GM23338 (cell line): ENCODE measurements around the gene EGR2. TPM values are rescaled to one million over a fixed set of nuclear protein-coding genes. Genes with fewer than 3 reads are reported as not detected.

Experiments used
- ATAC-seq: fragments of 200-7000 bp; cut with Tn5 transposase; 3 replicates; pipeline ENCODE4 v1.9.1; 2020
- DNase-seq: peaks from one replicate; pipeline ENCODE4 v3.0.0-alpha.2; 2015; ENCODE audit warnings: low spot score
- H2AFZ ChIP-seq: fragments of 200-600 bp; sonication (generic); 2 replicates; pipeline ENCODE4 v1.8.0; 2016; ENCODE audit warnings: antibody characterized with exemption, mild to moderate bottlenecking, moderate library complexity
- H3F3A ChIP-seq: fragments of 200-600 bp; sonication (generic); replicated peaks from 2 replicates; pipeline ENCODE4 v1.8.0; 2017; ENCODE audit warnings: antibody characterized with exemption, mixed run types, low read depth
- H3K27ac ChIP-seq: fragments of 200-600 bp; sonication (generic); 2 replicates; pipeline ENCODE4 v1.6.1; 2016; ENCODE audit warnings: low read depth
- H3K27me3 ChIP-seq: fragments of 200-600 bp; sonication (generic); 2 replicates; pipeline ENCODE4 v1.8.0; 2016; ENCODE audit warnings: mild to moderate bottlenecking, mixed run types, moderate library complexity; ENCODE audit not compliant: insufficient read depth
- H3K36me3 ChIP-seq: fragments of 200-600 bp; sonication (generic); 2 replicates; pipeline ENCODE4 v1.8.0; 2016; ENCODE audit warnings: mild to moderate bottlenecking; ENCODE audit not compliant: insufficient read depth
- H3K4me1 ChIP-seq: fragments of 200-600 bp; sonication (generic); 2 replicates; pipeline ENCODE4 v1.8.0; 2016; ENCODE audit warnings: mild to moderate bottlenecking, moderate library complexity; ENCODE audit not compliant: insufficient read depth
- H3K4me2 ChIP-seq: fragments of 200-600 bp; sonication (generic); 2 replicates; pipeline ENCODE4 v1.7.1; 2017; ENCODE audit warnings: mixed run types
- H3K4me3 ChIP-seq: fragments of 200-600 bp; sonication (generic); 2 replicates; pipeline ENCODE4 v1.6.1; 2016; ENCODE audit warnings: mixed run types
- H3K79me2 ChIP-seq: fragments of 200-600 bp; sonication (generic); replicated peaks from 2 replicates; pipeline ENCODE4 v1.8.0; 2017; ENCODE audit warnings: mild to moderate bottlenecking; ENCODE audit not compliant: insufficient read depth
- H3K9me2 ChIP-seq: fragments of 200-600 bp; sonication (generic); 2 replicates; pipeline ENCODE4 v1.8.0; 2017; ENCODE audit not compliant: insufficient read depth
- H4K20me1 ChIP-seq: fragments of 200-600 bp; sonication (generic); replicated peaks from 2 replicates; pipeline ENCODE4 v1.8.0; 2017; ENCODE audit warnings: mild to moderate bottlenecking; ENCODE audit not compliant: insufficient read depth
- H3K27ac Mint-ChIP-seq: 2 replicates; pipeline ENCODE4 v1.8.0; 2020; ENCODE audit warnings: inconsistent platforms, mild to moderate bottlenecking, moderate library complexity, mixed read lengths
- H3K27me3 Mint-ChIP-seq: 3 replicates; pipeline ENCODE4 v1.8.0; 2022; ENCODE audit warnings: low read depth, mild to moderate bottlenecking, moderate library complexity, mixed read lengths, inconsistent platforms; ENCODE audit not compliant: insufficient read depth, poor library complexity
- H3K36me3 Mint-ChIP-seq: 3 replicates; pipeline ENCODE4 v1.8.0; 2021; ENCODE audit warnings: low read depth, mild to moderate bottlenecking, inconsistent platforms, moderate library complexity, mixed read lengths
- H3K4me1 Mint-ChIP-seq: 3 replicates; pipeline ENCODE4 v1.8.0; 2020; ENCODE audit warnings: mild to moderate bottlenecking, inconsistent platforms, mixed read lengths
- H3K4me3 Mint-ChIP-seq: 3 replicates; pipeline ENCODE4 v1.8.0; 2021; ENCODE audit warnings: moderate library complexity, mild to moderate bottlenecking, inconsistent platforms, mixed read lengths
- H3K9me3 Mint-ChIP-seq: 3 replicates; pipeline ENCODE4 v1.8.0; 2020; ENCODE audit warnings: moderate library complexity, mild to moderate bottlenecking, inconsistent platforms, mixed read lengths
- CREB1 ChIP-seq: fragments of 250-450 bp; sonication (Bioruptor Pico); IDR thresholded peaks from 2 replicates; pipeline ENCODE4 v1.5.0; 2020; ENCODE audit warnings: low read depth, mild to moderate bottlenecking, moderate library complexity
- EZH2 ChIP-seq: fragments of 200-600 bp; sonication (generic); IDR thresholded peaks from one replicate; pipeline ENCODE4 v1.8.0; 2017; ENCODE audit warnings: antibody characterized with exemption, mild to moderate bottlenecking, low read depth; ENCODE audit not compliant: unreplicated experiment
- EZH2phosphoT487 ChIP-seq: fragments of 200-600 bp; sonication (generic); IDR thresholded peaks from one replicate; pipeline ENCODE4 v1.8.1; 2018; ENCODE audit warnings: antibody characterized with exemption; ENCODE audit not compliant: unreplicated experiment
- NANOG ChIP-seq: IDR thresholded peaks from 2 replicates; pipeline ENCODE4 v1.6.1; 2016; ENCODE audit warnings: antibody characterized with exemption, borderline replicate concordance
- POLR2AphosphoS5 ChIP-seq: IDR thresholded peaks from 2 replicates; pipeline ENCODE4 v1.6.1; 2016; ENCODE audit warnings: antibody characterized with exemption, low read depth
- STAT1 ChIP-seq: IDR thresholded peaks from one replicate; pipeline ENCODE4 v1.6.1; 2016; ENCODE audit warnings: antibody characterized with exemption; ENCODE audit not compliant: unreplicated experiment
- ZNF114 ChIP-seq: fragments of 250-450 bp; sonication (Bioruptor Pico); IDR thresholded peaks from 2 replicates; pipeline ENCODE4 v1.5.0; 2020; ENCODE audit warnings: mild to moderate bottlenecking, moderate library complexity
- ZNF331 ChIP-seq: fragments of 250-450 bp; sonication (Bioruptor Pico); IDR thresholded peaks from 2 replicates; pipeline ENCODE4 v1.5.0; 2020; ENCODE audit warnings: low read depth, mild to moderate bottlenecking, moderate library complexity
- polyA plus RNA-seq: library from polyadenylated mRNA; unstranded; fragments of >200 nt; fragmentation: Nextera tagmentation; extraction: Ambion mirVana; gene quantifications from 2 replicates; pipeline ENCODE4 v1.2.1, GENCODE V29; 2016
- total RNA-seq: library from RNA; depleted of rRNA; stranded (reverse); fragments of >200 nt; shearing (Covaris generic); gene quantifications from 2 replicates; pipeline ENCODE4 v1.2.3, GENCODE V29; 2014
- TF ChIP-seq, protein P1 (sequence below): fragments of 250-450 bp; sonication (Bioruptor Pico); IDR thresholded peaks from 2 replicates; pipeline ENCODE4 v1.5.0; 2020; ENCODE audit warnings: mild to moderate bottlenecking, moderate library complexity
- TF ChIP-seq, protein P2 (sequence below): IDR thresholded peaks from 2 replicates; pipeline ENCODE4 v1.6.1; 2016; ENCODE audit warnings: antibody characterized with exemption

The EGR2 gene
- total and polyA plus RNA-seq, 2 experiments from 2014 or later: 2.3 to 3.5 TPM

GRCh38 chr10:62801871-62802270 is 14.3 kb downstream of the EGR2 start (continued):
- TF ChIP-seq, protein P1, sequence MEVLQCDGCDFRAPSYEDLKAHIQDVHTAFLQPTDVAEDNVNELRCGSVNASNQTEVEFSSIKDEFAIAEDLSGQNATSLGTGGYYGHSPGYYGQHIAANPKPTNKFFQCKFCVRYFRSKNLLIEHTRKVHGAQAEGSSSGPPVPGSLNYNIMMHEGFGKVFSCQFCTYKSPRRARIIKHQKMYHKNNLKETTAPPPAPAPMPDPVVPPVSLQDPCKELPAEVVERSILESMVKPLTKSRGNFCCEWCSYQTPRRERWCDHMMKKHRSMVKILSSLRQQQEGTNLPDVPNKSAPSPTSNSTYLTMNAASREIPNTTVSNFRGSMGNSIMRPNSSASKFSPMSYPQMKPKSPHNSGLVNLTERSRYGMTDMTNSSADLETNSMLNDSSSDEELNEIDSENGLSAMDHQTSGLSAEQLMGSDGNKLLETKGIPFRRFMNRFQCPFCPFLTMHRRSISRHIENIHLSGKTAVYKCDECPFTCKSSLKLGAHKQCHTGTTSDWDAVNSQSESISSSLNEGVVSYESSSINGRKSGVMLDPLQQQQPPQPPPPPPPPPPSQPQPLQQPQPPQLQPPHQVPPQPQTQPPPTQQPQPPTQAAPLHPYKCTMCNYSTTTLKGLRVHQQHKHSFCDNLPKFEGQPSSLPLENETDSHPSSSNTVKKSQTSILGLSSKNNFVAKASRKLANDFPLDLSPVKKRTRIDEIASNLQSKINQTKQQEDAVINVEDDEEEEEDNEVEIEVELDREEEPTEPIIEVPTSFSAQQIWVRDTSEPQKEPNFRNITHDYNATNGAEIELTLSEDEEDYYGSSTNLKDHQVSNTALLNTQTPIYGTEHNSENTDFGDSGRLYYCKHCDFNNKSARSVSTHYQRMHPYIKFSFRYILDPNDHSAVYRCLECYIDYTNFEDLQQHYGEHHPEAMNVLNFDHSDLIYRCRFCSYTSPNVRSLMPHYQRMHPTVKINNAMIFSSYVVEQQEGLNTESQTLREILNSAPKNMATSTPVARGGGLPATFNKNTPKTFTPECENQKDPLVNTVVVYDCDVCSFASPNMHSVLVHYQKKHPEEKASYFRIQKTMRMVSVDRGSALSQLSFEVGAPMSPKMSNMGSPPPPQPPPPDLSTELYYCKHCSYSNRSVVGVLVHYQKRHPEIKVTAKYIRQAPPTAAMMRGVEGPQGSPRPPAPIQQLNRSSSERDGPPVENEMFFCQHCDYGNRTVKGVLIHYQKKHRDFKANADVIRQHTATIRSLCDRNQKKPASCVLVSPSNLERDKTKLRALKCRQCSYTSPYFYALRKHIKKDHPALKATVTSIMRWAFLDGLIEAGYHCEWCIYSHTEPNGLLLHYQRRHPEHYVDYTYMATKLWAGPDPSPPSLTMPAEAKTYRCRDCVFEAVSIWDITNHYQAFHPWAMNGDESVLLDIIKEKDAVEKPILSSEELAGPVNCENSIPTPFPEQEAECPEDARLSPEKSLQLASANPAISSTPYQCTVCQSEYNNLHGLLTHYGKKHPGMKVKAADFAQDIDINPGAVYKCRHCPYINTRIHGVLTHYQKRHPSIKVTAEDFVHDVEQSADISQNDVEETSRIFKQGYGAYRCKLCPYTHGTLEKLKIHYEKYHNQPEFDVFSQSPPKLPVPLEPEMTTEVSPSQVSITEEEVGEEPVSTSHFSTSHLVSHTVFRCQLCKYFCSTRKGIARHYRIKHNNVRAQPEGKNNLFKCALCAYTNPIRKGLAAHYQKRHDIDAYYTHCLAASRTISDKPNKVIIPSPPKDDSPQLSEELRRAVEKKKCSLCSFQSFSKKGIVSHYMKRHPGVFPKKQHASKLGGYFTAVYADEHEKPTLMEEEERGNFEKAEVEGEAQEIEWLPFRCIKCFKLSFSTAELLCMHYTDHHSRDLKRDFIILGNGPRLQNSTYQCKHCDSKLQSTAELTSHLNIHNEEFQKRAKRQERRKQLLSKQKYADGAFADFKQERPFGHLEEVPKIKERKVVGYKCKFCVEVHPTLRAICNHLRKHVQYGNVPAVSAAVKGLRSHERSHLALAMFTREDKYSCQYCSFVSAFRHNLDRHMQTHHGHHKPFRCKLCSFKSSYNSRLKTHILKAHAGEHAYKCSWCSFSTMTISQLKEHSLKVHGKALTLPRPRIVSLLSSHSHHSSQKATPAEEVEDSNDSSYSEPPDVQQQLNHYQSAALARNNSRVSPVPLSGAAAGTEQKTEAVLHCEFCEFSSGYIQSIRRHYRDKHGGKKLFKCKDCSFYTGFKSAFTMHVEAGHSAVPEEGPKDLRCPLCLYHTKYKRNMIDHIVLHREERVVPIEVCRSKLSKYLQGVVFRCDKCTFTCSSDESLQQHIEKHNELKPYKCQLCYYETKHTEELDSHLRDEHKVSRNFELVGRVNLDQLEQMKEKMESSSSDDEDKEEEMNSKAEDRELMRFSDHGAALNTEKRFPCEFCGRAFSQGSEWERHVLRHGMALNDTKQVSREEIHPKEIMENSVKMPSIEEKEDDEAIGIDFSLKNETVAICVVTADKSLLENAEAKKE: no peak

DNA sequence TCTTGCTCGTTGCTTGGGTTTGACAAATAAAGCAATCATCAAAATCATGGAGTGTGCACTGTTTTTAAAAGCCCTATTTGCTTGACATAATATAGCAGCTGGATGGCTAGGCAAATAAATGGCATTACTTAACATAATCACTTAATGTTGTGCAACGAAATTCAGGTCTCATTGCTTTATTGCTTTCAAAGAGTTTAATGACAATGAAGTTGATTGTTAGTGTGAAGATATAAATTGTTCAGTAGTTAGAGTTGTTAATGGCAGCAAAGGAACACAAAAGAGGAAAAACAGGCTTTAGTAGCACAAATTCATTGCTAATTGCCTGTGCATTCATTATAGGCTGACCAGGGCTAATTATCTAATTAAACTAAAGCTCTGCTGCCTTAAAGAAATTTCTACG is 19.3 kb downstream of the EGR2 start:
- Histone ChIP-seq H3K79me2 (no peaks in the 10 kb centered on the region), H3K27me3 (no peaks in the 10 kb centered on the region), H3K4me1 (peaks cover 11% of the 10 kb centered on the region; the same call in 1 of the 2 replicates), H4K20me1 (no peaks in the 10 kb centered on the region), H2AFZ (peak overlapping the region; percentile 44; the same call in 1 of the 2 replicates), H3F3A (no peaks in the 10 kb centered on the region), H3K36me3 (no peaks in the 10 kb centered on the region), H3K4me2 (no peak overlapping the region), H3K4me3 (no peak overlapping the region), H3K27ac (no peak overlapping the region), H3K9me2 (no peaks in the 10 kb centered on the region)
- ATAC-seq (no peak), DNase-seq (no peak)
- Mint-ChIP-seq H3K36me3 (no peaks in the 10 kb centered on the region), H3K4me1 (peaks cover 22% of the 10 kb centered on the region), H3K4me3 (no peak overlapping the region), H3K27ac (no peak overlapping the region), H3K27me3 (no peaks in the 10 kb centered on the region), H3K9me3 (no peaks in the 10 kb centered on the region)
- no peak for TF ChIP-seq CREB1 (CRISPR knock-in tag)
- TF ChIP-seq STAT1: no peak
- TF ChIP-seq, protein P2, sequence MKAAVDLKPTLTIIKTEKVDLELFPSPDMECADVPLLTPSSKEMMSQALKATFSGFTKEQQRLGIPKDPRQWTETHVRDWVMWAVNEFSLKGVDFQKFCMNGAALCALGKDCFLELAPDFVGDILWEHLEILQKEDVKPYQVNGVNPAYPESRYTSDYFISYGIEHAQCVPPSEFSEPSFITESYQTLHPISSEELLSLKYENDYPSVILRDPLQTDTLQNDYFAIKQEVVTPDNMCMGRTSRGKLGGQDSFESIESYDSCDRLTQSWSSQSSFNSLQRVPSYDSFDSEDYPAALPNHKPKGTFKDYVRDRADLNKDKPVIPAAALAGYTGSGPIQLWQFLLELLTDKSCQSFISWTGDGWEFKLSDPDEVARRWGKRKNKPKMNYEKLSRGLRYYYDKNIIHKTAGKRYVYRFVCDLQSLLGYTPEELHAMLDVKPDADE: no peak
- TF ChIP-seq, protein P1: no peak
- no peak for TF ChIP-seq POLR2AphosphoS5
- TF ChIP-seq NANOG: no peak
- TF ChIP-seq ZNF114 (CRISPR knock-in tag): no peak
- no peak for TF ChIP-seq ZNF331
- TF ChIP-seq EZH2: no peak
- TF ChIP-seq EZH2phosphoT487: no peak
